ENCODE data around the gene DPCD. TPM values are rescaled to one million over a fixed set of nuclear protein-coding genes. Genes with fewer than 3 reads are reported as not detected.

Gene DPCD
- total and polyA plus RNA-seq, 2 of the 8 experiments (the other 6 are each of a cell fraction or from before 2014, with no cell fraction given): 21.2 to 31.4 TPM

DNA sequence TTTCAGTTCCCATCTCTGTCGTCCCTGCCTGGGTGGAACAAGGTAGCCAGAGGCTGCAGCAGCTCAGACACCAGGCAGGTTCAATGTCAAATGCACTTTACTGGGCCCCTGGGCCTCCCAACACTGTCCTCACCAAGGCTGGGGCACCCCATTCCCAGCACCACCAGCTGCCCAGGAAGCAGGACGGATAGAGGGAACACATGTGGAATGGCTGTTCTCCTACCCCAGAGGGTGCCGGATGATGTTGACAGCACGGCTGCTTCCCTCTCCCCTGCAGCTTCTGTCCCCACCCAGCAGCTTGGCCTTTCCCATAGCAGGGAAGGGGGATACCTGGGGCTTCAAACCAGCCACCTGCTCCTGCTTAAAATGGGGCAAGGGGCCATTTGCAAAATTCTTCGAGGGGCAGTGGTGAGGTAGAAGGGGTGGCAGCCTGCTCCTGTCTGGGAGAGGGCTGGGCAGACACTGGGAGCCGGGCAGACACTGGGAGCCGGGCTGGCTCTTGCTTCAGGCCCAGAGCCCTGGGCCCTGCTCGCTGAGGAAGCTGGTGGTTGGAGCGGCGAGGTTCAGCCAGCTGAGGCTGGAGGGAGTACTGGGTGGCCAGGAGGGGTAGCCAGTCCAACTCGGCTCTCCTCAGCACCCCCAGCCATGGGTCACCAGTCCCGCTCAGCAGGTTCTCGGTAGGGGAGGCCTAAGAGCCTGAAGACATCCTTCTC is 9.2 kb upstream of the DPCD start:
- H2AFZ ChIP-seq (ENCODE audit: low read length): no peak overlapping the region
- no peak overlapping the region for H3K4me2 ChIP-seq (ENCODE audit: insufficient read depth in 1 of 2, low read depth in 2 of 2, low read length in 2 of 2)
- H3K9ac ChIP-seq (replicated peaks in 1 of 4; ENCODE audit: extremely low read depth in 1 of 4, low read depth in 3 of 4, low read length in 3 of 4): no peak overlapping the region
- H3K27ac ChIP-seq (ENCODE audit: low read depth, low read length): no peak overlapping the region
- no peak for DNase-seq (ENCODE audit: low read depth in 1 of 2, low spot score in 2 of 2)
- no peaks in the 10 kb centered on the region; a peak in 1 of 7 replicates for H3K27me3 ChIP-seq (replicated peaks in 1 of 4; ENCODE audit: control insufficient read depth in 3 of 4, extremely low read depth in 1 of 4, insufficient read depth in 3 of 4, low read length in 3 of 4)
- H3K36me3 ChIP-seq (ENCODE audit: control insufficient read depth in 2 of 4, insufficient read depth in 4 of 4, low read length in 3 of 4): peaks cover 4 to 24% (median 10%) of the 10 kb centered on the region in 4 experiments; a peak in 5 of 8 replicates
- peaks cover 6 to 9% of the 10 kb centered on the region in 2 experiments; a peak in 2 of 4 replicates for H3K9me3 ChIP-seq (ENCODE audit: insufficient read depth in 2 of 2, low read depth in 1 of 2, low read length in 1 of 2)
- H3K56ac ChIP-seq (replicated peaks; ENCODE audit: insufficient read length, low read depth, low read length): no peak overlapping the region
- H3K4ac ChIP-seq (replicated peaks; ENCODE audit: insufficient read length, low read depth, low read length): no peak overlapping the region
- H2BK120ac ChIP-seq (replicated peaks; ENCODE audit: low read depth, low read length): no peak overlapping the region
- no peaks in the 10 kb centered on the region for H3K79me2 ChIP-seq (ENCODE audit: control insufficient read depth in 1 of 2, insufficient read depth in 2 of 2, low read length in 2 of 2)
- H3K23ac ChIP-seq (ENCODE audit: insufficient read length): no peak overlapping the region
- H3K14ac ChIP-seq (ENCODE audit: insufficient read length): no peak overlapping the region
- peaks cover 4 to 17% (median 9%) of the 10 kb centered on the region in 4 experiments for H3K4me1 ChIP-seq (replicated peaks in 1 of 4; ENCODE audit: control insufficient read depth in 3 of 4, insufficient read depth in 4 of 4, low read length in 3 of 4)
- H2BK20ac ChIP-seq (ENCODE audit: low read length): no peak overlapping the region
- no peak overlapping the region for H2BK5ac ChIP-seq (ENCODE audit: low read depth, low read length)
- H2BK15ac ChIP-seq (ENCODE audit: low read length): no peak overlapping the region
- FAIRE-seq: no peak
- H2AK5ac ChIP-seq (ENCODE audit: low read depth, low read length): no peak overlapping the region
- no peaks in the 10 kb centered on the region for H3K79me1 ChIP-seq (ENCODE audit: low read depth, low read length)
- ChIA-PET POLR2A (ENCODE audit: partially characterized antibody) (interaction anchor here (0.6 to 6.5 kb wide), 7 partner anchors 8 to 341 kb away, joined by 3 to 42 read pairs (median 4); partner anchors contain the start of genes DPCD and POLL), CTCF (ENCODE audit: partially characterized antibody) (interaction anchor here (1.3 to 7.5 kb wide), 4 partner anchors 9 to 365 kb away, joined by 3 to 56 read pairs (median 4); no protein-coding TSS in a partner anchor)
- H4K5ac ChIP-seq (ENCODE audit: insufficient read length, low read depth, low read length): no peak overlapping the region
- no peak overlapping the region for H3K4me3 ChIP-seq (ENCODE audit: extremely low read depth in 1 of 4, insufficient read depth in 2 of 4, low read depth in 3 of 4, low read length in 4 of 4)
- 94% methylated on average over 12 of the region's 13 CpGs; no CpG with 5 or more reads in 1 of the 2 experiments for WGBS, 2 experiments (ENCODE audit: extremely low coverage in 1 of 2, insufficient coverage in 1 of 2, insufficient read length in 1 of 2, insufficient replicate concordance in 2 of 2, low coverage in 1 of 2, low lambda C conversion rate in 2 of 2, missing lambda C conversion rate in 1 of 2)
- H3K23me2 ChIP-seq (ENCODE audit: low read depth, low read length): no peaks in the 10 kb centered on the region
- no peak overlapping the region for H4K91ac ChIP-seq (replicated peaks; ENCODE audit: insufficient read length, low read length)
- H3K18ac ChIP-seq (ENCODE audit: extremely low read depth, low read length): no peak overlapping the region
- H4K8ac ChIP-seq (ENCODE audit: extremely low read depth, insufficient read depth, low read length): no peak overlapping the region
- no peak overlapping the region; the same call in 1 of the 2 replicates for H2BK12ac ChIP-seq (ENCODE audit: low read depth, low read length)
- peaks cover 0 to 9% of the 10 kb centered on the region in 2 experiments for H4K20me1 ChIP-seq (replicated peaks in 1 of 2; ENCODE audit: control insufficient read depth in 1 of 2, insufficient read depth in 2 of 2, low read length in 2 of 2)
- TF ChIP-seq, protein P1, sequence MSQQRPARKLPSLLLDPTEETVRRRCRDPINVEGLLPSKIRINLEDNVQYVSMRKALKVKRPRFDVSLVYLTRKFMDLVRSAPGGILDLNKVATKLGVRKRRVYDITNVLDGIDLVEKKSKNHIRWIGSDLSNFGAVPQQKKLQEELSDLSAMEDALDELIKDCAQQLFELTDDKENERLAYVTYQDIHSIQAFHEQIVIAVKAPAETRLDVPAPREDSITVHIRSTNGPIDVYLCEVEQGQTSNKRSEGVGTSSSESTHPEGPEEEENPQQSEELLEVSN (IDR thresholded peaks at IDR 0.05): no peak
- TF ChIP-seq CEBPB (IDR thresholded peaks at IDR 0.05; ENCODE audit: low read depth, low read length) (no peak), MAX (IDR thresholded peaks at IDR 0.05) (no peak), SUZ12 (IDR thresholded peaks at IDR 0.05; ENCODE audit: low read length) (no peak), RAD21 (IDR thresholded peaks at IDR 0.05 in 1 of 2, conservative IDR thresholded peaks at IDR 0.05 in 1 of 2; ENCODE audit: low read depth in 2 of 2, low read length in 2 of 2) (no peak), BACH1 (IDR thresholded peaks at IDR 0.05; ENCODE audit: low read length) (no peak), KDM5A (IDR thresholded peaks at IDR 0.05; ENCODE audit: low read length) (no peak), CTBP2 (IDR thresholded peaks at IDR 0.05; ENCODE audit: borderline replicate concordance, insufficient read depth, insufficient read length, low read length) (no peak)
- TF ChIP-seq, protein P2, sequence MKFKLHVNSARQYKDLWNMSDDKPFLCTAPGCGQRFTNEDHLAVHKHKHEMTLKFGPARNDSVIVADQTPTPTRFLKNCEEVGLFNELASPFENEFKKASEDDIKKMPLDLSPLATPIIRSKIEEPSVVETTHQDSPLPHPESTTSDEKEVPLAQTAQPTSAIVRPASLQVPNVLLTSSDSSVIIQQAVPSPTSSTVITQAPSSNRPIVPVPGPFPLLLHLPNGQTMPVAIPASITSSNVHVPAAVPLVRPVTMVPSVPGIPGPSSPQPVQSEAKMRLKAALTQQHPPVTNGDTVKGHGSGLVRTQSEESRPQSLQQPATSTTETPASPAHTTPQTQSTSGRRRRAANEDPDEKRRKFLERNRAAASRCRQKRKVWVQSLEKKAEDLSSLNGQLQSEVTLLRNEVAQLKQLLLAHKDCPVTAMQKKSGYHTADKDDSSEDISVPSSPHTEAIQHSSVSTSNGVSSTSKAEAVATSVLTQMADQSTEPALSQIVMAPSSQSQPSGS (IDR thresholded peaks at IDR 0.05; ENCODE audit: low read length): no peak

Measured in H1 (cell line).